Adrenal gland (tissue), 12 donors: ENCODE measurements around the gene UBA7. TPM values are rescaled to one million over a fixed set of nuclear protein-coding genes. Genes with fewer than 3 reads are reported as not detected.

Experiments used
- DNase-seq, 7 donors: peaks; one replicate each; pipeline ENCODE4 v3.0.0-alpha.2; 2019 to 2020
- H3K27ac ChIP-seq, 5 donors: fragments of 200-600 bp; sonication (generic) in 4 of 5; 1 replicate in 3 of 5; 2 replicates in 2 of 5; pipeline versions ENCODE4 v1.5.1 to v1.8.0; 2016 to 2020; ENCODE audit warnings: mild to moderate bottlenecking in 1 of 5
- H3K27me3 ChIP-seq: fragments of 200-600 bp; 2 replicates; pipeline ENCODE4 v1.8.0; 2021
- H3K36me3 ChIP-seq, 2 donors: fragments of 200-600 bp; replicated peaks in 1 of 2; 1 replicate in 1 of 2; 2 replicates in 1 of 2; pipeline versions ENCODE4 v1.5.1 to v1.8.0; 2018 to 2022
- H3K4me1 ChIP-seq, 2 donors: fragments of 200-600 bp; replicated peaks in 1 of 2; 1 replicate in 1 of 2; 2 replicates in 1 of 2; pipeline versions ENCODE4 v1.5.1 to v1.8.0; 2018 to 2021
- H3K4me3 ChIP-seq, 4 donors: fragments of 200-600 bp; sonication (generic) in 3 of 4; one replicate each; pipeline ENCODE4 v1.5.1; 2016 to 2018
- H3K9me3 ChIP-seq, 3 donors: fragments of 200-600 bp; sonication (generic) in 1 of 3; replicated peaks in 1 of 3; 1 replicate in 2 of 3; 2 replicates in 1 of 3; pipeline versions ENCODE4 v1.5.1 to v1.8.0; 2016 to 2021
- POLR2A ChIP-seq, 2 donors: fragments of 450-650 bp; IDR thresholded peaks; one replicate each; pipeline ENCODE4 v1.6.1; 2017; ENCODE audit warnings: antibody characterized with exemption in 2 of 2, mild to moderate bottlenecking in 2 of 2, moderate library complexity in 1 of 2
- WGBS, 4 donors: extraction: QIAGEN DNeasy Blood & Tissue Kit in 2 of 4; methylation state at CpG; one replicate each; pipeline versions ENCODE4 v1.1.5 to v1.1.7; 2013 to 2017; 5-methylcytosine and 5-hydroxymethylcytosine counted together
- intact Hi-C, 2 donors: fragments of 100-400 bp; cut with DNase I; formaldehyde crosslinking; loops; one replicate each; pipeline versions ENCODE4 v1.14.1 to v1.15.0; 2022 to 2023
- polyA plus RNA-seq, 3 donors: library from polyadenylated mRNA; stranded (reverse); fragments of 200-250 nt in 2 of 3; fragments of 350-450 nt in 1 of 3; fragmentation: Illumina TruSeq in 1 of 3; extraction: RNeasy Lipid Tissue Mini Kit (QIAGEN cat#74804) in 1 of 3; gene quantifications; one replicate each; pipeline ENCODE4 v1.2.3, GENCODE V29; 2013 to 2014
- total RNA-seq, 9 donors: library from RNA; depleted of rRNA in 4 of 9; stranded (reverse); fragments of >200 nt in 4 of 9; fragments of 120-200 nt in 1 of 9; fragmentation: NEBNext Ultra II Directional in 1 of 9; extraction: Animal tissue kit (Norgen Biotek cat#: 25700) in 1 of 9; gene quantifications; one replicate each; pipeline versions ENCODE4 v1.1.0 to v1.2.4, GENCODE V29; 2013 to 2023
- TF ChIP-seq, protein P1 (sequence below), 6 experiments: fragments of 450-650 bp in 4 of 6; fragments of 200-600 bp in 2 of 6; sonication (generic) in 1 of 6; IDR thresholded peaks; 1 replicate in 5 of 6; 2 replicates in 1 of 6; pipeline versions ENCODE4 v1.5.1 to v1.8.0; 2016 to 2021; ENCODE audit warnings: antibody characterized with exemption in 6 of 6, mild to moderate bottlenecking in 2 of 6, moderate library complexity in 1 of 6
- donor health status: healthy with polysubstance abuse.
- donor health status: Bipolar disorder and iron deficiency.
- donor health status: DM: yes; HTN: yes; CAD: no.
- donor health status: DM: no; HTN: no; CAD: no.
- donor health status: DM: no; HTN: no; CAD: no.
- donor health status: DM: yes; HTN: yes; CAD: no.

Gene UBA7
- total and polyA plus RNA-seq, 12 donors: 17.5 to 232 (median 60.0) TPM

DNA sequence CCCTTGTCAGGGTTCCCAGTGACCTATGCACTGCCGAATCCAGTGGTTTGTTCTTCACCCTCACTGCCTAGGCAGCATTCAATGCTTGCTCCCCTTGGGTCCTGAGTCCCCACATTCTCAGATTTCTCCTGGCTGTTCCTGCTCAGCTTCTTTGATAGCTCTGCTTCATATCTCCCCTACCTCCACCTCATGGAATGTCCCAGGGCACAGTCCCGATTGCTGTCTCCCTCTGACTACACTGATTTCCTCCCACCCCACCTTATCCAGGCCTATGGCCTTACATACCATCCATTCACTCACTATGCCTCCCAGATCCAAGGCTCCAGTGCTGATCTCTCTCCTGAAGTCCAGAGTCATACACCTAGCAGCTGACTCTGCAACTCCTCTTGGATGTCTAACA lies 12.6 kb downstream of the UBA7 start:
- H3K36me3 ChIP-seq: no peaks in the 10 kb centered on the region
- no peaks in the 10 kb centered on the region for H3K27me3 ChIP-seq
- peaks cover 7 to 27% of the 10 kb centered on the region in 2 donors for H3K4me1 ChIP-seq
- H3K9me3 ChIP-seq: no peaks in the 10 kb centered on the region
- intact Hi-C loops: loop anchor here in 1 of 2 donors (10.0 kb wide), 1 partner anchor 104 kb away; the partner anchor contains the start of gene MST1R
- no peak for TF ChIP-seq POLR2A (IDR thresholded peaks at IDR 0.05)
- TF ChIP-seq, protein P1, sequence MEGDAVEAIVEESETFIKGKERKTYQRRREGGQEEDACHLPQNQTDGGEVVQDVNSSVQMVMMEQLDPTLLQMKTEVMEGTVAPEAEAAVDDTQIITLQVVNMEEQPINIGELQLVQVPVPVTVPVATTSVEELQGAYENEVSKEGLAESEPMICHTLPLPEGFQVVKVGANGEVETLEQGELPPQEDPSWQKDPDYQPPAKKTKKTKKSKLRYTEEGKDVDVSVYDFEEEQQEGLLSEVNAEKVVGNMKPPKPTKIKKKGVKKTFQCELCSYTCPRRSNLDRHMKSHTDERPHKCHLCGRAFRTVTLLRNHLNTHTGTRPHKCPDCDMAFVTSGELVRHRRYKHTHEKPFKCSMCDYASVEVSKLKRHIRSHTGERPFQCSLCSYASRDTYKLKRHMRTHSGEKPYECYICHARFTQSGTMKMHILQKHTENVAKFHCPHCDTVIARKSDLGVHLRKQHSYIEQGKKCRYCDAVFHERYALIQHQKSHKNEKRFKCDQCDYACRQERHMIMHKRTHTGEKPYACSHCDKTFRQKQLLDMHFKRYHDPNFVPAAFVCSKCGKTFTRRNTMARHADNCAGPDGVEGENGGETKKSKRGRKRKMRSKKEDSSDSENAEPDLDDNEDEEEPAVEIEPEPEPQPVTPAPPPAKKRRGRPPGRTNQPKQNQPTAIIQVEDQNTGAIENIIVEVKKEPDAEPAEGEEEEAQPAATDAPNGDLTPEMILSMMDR (IDR thresholded peaks at IDR 0.05): no peak
- WGBS, 4 donors: 79 to 94% (median 87%) methylated on average over 2 of the region's 2 CpGs
- no peak overlapping the region for H3K27ac ChIP-seq
- DNase-seq: no peak
- no peak overlapping the region for H3K4me3 ChIP-seq

DNA sequence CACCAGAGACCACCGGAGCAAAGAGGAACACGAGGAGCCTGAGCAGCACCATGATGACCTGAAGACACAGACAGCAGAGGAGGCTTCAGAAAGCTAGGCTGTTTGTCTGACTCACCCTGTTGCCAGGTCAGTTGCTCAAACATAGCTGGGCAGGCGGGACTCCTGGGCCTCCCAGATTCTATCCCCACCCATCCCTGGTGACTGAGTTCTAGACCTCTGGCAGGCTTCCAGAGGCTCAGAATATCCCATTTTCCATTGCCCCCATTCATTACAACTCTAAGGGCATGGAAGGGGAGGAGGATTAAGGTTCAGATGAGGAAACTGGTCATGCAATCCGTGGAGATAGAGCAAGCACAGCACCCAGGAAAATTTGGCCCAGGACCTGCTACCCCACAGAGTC lies 14.0 kb downstream of the UBA7 start, which contains the start of gene CDHR4:
Gene CDHR4, minus strand, starts transcription at position 113 of the 400 bp plus-strand sequence. Its CDS starts 61 bp downstream, at position 52.
- intact Hi-C loops: loop anchor here in 1 of 2 donors (10.0 kb wide), 1 partner anchor 105 kb away; the partner anchor contains the start of gene MST1R
- 38 to 73% (median 65%) methylated on average over 2 to 4 of the region's 4 CpGs for WGBS, 4 donors
- H3K4me3 ChIP-seq: no peak within 1 kb of the TSS
- H3K36me3 ChIP-seq: no peaks in the 10 kb centered on the region
- peaks cover 0 to 13% of the 10 kb centered on the region in 2 donors for H3K4me1 ChIP-seq
- no peaks in the 10 kb centered on the region for H3K9me3 ChIP-seq
- TF ChIP-seq, protein P1 (IDR thresholded peaks at IDR 0.05): no peak
- no peak for TF ChIP-seq POLR2A (IDR thresholded peaks at IDR 0.05)
- DNase-seq: peak in 5 of 7 donors; percentile 36 to 65 (median 46)
- H3K27ac ChIP-seq: no peak within 1 kb of the TSS
- no peaks in the 10 kb centered on the region for H3K27me3 ChIP-seq

DNA sequence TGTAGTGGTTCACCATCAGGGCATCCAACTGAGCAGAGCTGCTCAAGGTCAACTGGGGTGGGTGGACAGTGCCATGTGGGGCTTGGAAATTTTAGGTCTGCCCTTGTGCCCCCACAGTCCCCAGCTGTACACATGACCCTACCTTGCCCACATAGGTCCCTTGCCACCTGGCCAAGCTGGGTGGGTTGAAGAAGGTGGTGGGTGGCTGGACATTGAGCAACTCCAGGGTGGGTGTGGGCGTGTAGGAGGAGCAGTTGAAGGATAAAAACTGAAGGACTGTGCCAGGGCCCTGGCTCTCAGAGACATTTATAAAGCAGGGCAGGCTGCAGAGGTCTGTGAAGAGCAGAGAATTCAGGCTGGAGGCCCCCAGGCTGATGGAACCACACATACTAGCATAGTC lies 14.6 kb downstream of the UBA7 start:
- intact Hi-C loops: no loop called here
- no peak overlapping the region for H3K27ac ChIP-seq

DNA sequence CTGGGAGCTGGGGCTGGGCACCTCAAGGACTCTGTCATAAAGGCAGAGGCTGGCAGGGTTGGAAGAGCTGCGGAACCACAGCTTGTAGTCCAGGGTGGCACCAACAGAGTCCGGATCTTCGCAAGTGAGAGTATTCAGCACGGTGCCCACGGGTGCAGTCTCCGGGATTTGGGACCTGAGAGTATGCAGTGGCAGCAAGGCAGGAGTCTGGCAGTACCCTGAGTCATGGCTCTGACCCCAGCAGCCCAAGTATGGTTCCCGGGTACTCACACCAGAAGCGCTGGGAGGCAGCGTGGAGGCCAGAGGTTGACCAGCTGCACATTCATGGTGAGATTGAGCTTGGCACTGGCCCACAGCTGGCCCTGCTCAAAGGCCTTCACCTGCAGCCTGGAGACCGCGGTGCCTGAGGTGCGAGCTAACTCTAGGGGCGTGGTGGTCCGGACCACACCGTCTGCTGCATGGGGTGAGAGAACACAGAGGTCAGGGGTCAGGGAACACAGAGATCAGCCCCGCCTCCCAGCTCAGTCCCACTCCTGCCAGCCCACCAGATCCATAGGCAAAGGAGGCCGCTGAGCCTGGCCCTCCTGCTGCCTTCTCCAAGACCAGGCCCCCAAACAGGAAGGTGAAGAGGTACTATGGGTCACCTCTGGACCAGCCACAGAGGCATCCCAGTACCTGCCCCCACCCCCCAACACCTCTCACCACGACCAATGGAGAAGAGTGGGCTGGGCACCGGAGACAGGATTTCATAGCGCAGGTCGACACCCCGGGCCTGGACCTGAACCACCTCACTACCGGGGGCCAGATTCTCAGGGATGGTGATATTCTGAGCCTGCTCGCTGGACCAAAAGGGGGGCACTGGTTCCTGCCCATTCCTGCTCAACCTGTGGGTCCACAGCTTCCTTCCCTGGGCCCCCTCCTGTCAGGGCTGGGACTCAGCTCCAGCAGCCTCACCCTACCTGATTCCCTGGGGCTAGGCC lies 18.5 kb downstream of the UBA7 start:
- no peak overlapping the region for H3K4me3 ChIP-seq
- intact Hi-C loops: no loop called here
- no peak overlapping the region for H3K27ac ChIP-seq
- H3K36me3 ChIP-seq: no peaks in the 10 kb centered on the region
- no peaks in the 10 kb centered on the region for H3K9me3 ChIP-seq
- H3K27me3 ChIP-seq: no peaks in the 10 kb centered on the region
- no peak for DNase-seq
- 78 to 90% (median 88%) methylated on average over 13 to 24 of the region's 24 CpGs for WGBS, 4 donors
- H3K4me1 ChIP-seq: no peaks in the 10 kb centered on the region
- TF ChIP-seq, protein P1 (IDR thresholded peaks at IDR 0.05): no peak

More for the DNA sequence above, 14.6 kb downstream of the UBA7 start:
- DNase-seq: no peak
- Histone ChIP-seq H3K4me3 (no peak overlapping the region), H3K9me3 (no peaks in the 10 kb centered on the region), H3K27me3 (no peaks in the 10 kb centered on the region), H3K36me3 (no peaks in the 10 kb centered on the region), H3K4me1 (peaks cover 0 to 8% of the 10 kb centered on the region in 2 donors)
- TF ChIP-seq POLR2A (IDR thresholded peaks at IDR 0.05): no peak
- TF ChIP-seq, protein P1 (IDR thresholded peaks at IDR 0.05): no peak
- 25 to 81% (median 49%) methylated on average over 1 of the region's 1 CpG for WGBS, 4 donors
